Osteocyte (in vitro differentiated cells): ENCODE data around the gene MYOZ3. TPM values are rescaled to one million over a fixed set of nuclear protein-coding genes. Genes with fewer than 3 reads are reported as not detected.

Source experiments
- DNase-seq: peaks from one replicate; pipeline ENCODE4 v3.0.0; 2021; ENCODE audit warnings: mixed read lengths; ENCODE audit not compliant: unreplicated experiment; ENCODE audit errors: extremely low spot score
- H3K27ac Mint-ChIP-seq: one replicate; pipeline ENCODE4 v1.8.0; 2021; ENCODE audit warnings: mild to moderate bottlenecking, mixed read lengths; ENCODE audit not compliant: unreplicated experiment
- H3K27me3 Mint-ChIP-seq: one replicate; pipeline ENCODE4 v1.8.0; 2021; ENCODE audit warnings: mixed read lengths; ENCODE audit not compliant: unreplicated experiment
- H3K36me3 Mint-ChIP-seq: one replicate; pipeline ENCODE4 v1.8.0; 2021; ENCODE audit warnings: mixed read lengths; ENCODE audit not compliant: unreplicated experiment
- H3K4me1 Mint-ChIP-seq: one replicate; pipeline ENCODE4 v1.8.0; 2021; ENCODE audit warnings: mixed read lengths; ENCODE audit not compliant: unreplicated experiment
- H3K4me3 Mint-ChIP-seq: one replicate; pipeline ENCODE4 v1.8.0; 2021; ENCODE audit warnings: mild to moderate bottlenecking, moderate library complexity, mixed read lengths; ENCODE audit not compliant: unreplicated experiment
- H3K9me3 Mint-ChIP-seq: one replicate; pipeline ENCODE4 v1.8.0; 2021; ENCODE audit warnings: mixed read lengths; ENCODE audit not compliant: unreplicated experiment
- CTCF ChIP-seq: fragments of 200-600 bp; sonication (generic); IDR thresholded peaks from 2 replicates; pipeline ENCODE4 v1.5.0; 2021; ENCODE audit warnings: antibody characterized with exemption, mild to moderate bottlenecking, moderate library complexity
- total RNA-seq: library from RNA; stranded (reverse); gene quantifications from 2 replicates; pipeline ENCODE4 v1.2.1, GENCODE V29; 2021

The MYOZ3 gene
- total RNA-seq, 1 donor from 2014 or later, result 0.27 TPM

GRCh38 chr5:150658121-150658520, 2.9 kb upstream of the MYOZ3 start:
- H3K27me3 Mint-ChIP-seq, result peaks cover 10% of the 10 kb centered on the region
- no peak for TF ChIP-seq CTCF
- H3K4me1 Mint-ChIP-seq, result peaks cover 24% of the 10 kb centered on the region
- H3K27ac Mint-ChIP-seq, result no peak overlapping the region
- H3K9me3 Mint-ChIP-seq, result no peaks in the 10 kb centered on the region
- H3K4me3 Mint-ChIP-seq, result no peak overlapping the region
- no peaks in the 10 kb centered on the region for H3K36me3 Mint-ChIP-seq
- no peak for DNase-seq

- Mint-ChIP-seq H3K27ac (no peak overlapping the region), H3K36me3 (no peaks in the 10 kb centered on the region), H3K9me3 (no peaks in the 10 kb centered on the region), H3K4me1 (peaks cover 18% of the 10 kb centered on the region), H3K4me3 (no peak overlapping the region), H3K27me3 (peaks cover 10% of the 10 kb centered on the region)
- no peak for TF ChIP-seq CTCF
- DNase-seq, result no peak
Measured at GRCh38 chr5:150658699-150659265, 2.3 kb upstream of the MYOZ3 start.

GRCh38 chr5:150659360-150660107, 1.5 kb upstream of the MYOZ3 start:
- Mint-ChIP-seq H3K27ac (no peak overlapping the region), H3K27me3 (peaks cover 14% of the 10 kb centered on the region), H3K36me3 (no peaks in the 10 kb centered on the region), H3K4me1 (peaks cover 16% of the 10 kb centered on the region), H3K4me3 (no peak overlapping the region), H3K9me3 (no peaks in the 10 kb centered on the region)
- DNase-seq, result no peak
- TF ChIP-seq CTCF, result no peak

GRCh38 chr5:150660108-150660831, 781 bp upstream of the MYOZ3 start:
- H3K4me3 Mint-ChIP-seq, result no peak overlapping the region
- peak overlapping the region; percentile 33 for H3K27ac Mint-ChIP-seq
- peaks cover 14% of the 10 kb centered on the region for H3K27me3 Mint-ChIP-seq
- DNase-seq, result no peak
- no peaks in the 10 kb centered on the region for H3K36me3 Mint-ChIP-seq
- no peaks in the 10 kb centered on the region for H3K9me3 Mint-ChIP-seq
- peaks cover 23% of the 10 kb centered on the region for H3K4me1 Mint-ChIP-seq
- no peak for TF ChIP-seq CTCF
